Inflammatory macrophage (primary cell): Measurements from ENCODE around the gene KRTAP4-9.
"Not testable (repeated sequence)": the region's sequence is repeated elsewhere in the genome, so short reads cannot be mapped to it uniquely, and the experiment has no call there.

ENCODE experiments used
- DNase-seq, 2 donors: peaks; one replicate each; pipeline ENCODE4 v3.0.0-alpha.2; 2020 to 2022

The KRTAP4-9 gene

GRCh38 chr17:41131979-41132378 lies 26.8 kb downstream of the KRTAP4-9 start:
- no peak for DNase-seq

GRCh38 chr17:41133880-41134735 lies 28.9 kb downstream of the KRTAP4-9 start:
- DNase-seq = no peak

GRCh38 chr17:41139865-41140264 lies 34.7 kb downstream of the KRTAP4-9 start:
- not testable (repeated sequence) for DNase-seq

GRCh38 chr17:41140360-41141131 lies 35.4 kb downstream of the KRTAP4-9 start, which contains the start of gene KRTAP4-6:
Gene KRTAP4-6 (minus strand): TSS chr17:41140544. CDS start chr17:41140487, 57 bp downstream.
- DNase-seq = peak in 1 of 2 donors; percentile 6

GRCh38 chr17:41141361-41141760 lies 36.2 kb downstream of the KRTAP4-9 start:
- no peak for DNase-seq

- DNase-seq = no peak
Observed at GRCh38 chr17:41144846-41145245, 39.7 kb downstream of the KRTAP4-9 start.

GRCh38 chr17:41145261-41145660 lies 40.1 kb downstream of the KRTAP4-9 start:
- no peak for DNase-seq

GRCh38 chr17:41147531-41148204 lies 42.5 kb downstream of the KRTAP4-9 start:
- DNase-seq = no peak

GRCh38 chr17:41148971-41149651 lies 43.9 kb downstream of the KRTAP4-9 start:
- not testable (repeated sequence) for DNase-seq

- DNase-seq = no peak
Observed at GRCh38 chr17:41149652-41149985, 44.4 kb downstream of the KRTAP4-9 start, which contains the start of gene KRTAP4-5. Gene KRTAP4-5 (minus strand): TSS chr17:41149825. CDS start chr17:41149767, 58 bp downstream.

GRCh38 chr17:41150026-41150425 lies 44.8 kb downstream of the KRTAP4-9 start:
- DNase-seq = no peak

GRCh38 chr17:41151525-41151924 lies 46.3 kb downstream of the KRTAP4-9 start:
- DNase-seq = no peak

- peak in 1 of 2 donors; percentile 11 for DNase-seq
Observed at GRCh38 chr17:41153856-41154255, 48.7 kb downstream of the KRTAP4-9 start.
